Trophoblast cell (in vitro differentiated cells and primary cell): ENCODE results near the gene CLTB.

Source experiments
- DNase-seq, 2 donors: peaks; one replicate each; pipeline ENCODE4 v3.0.0-alpha.2; 2016
- H2AFZ ChIP-seq: 2 replicates; pipeline ENCODE4 v1.6.1; 2013; ENCODE audit warnings: low read length, moderate library complexity, mild to moderate bottlenecking; ENCODE audit not compliant: insufficient read depth, poor library complexity
- H2AK5ac ChIP-seq: 2 replicates; pipeline ENCODE4 v1.6.1; 2013; ENCODE audit warnings: mild to moderate bottlenecking, low read length
- H2BK120ac ChIP-seq: 2 replicates; pipeline ENCODE4 v1.6.1; 2013; ENCODE audit warnings: low read length, mild to moderate bottlenecking, moderate library complexity; ENCODE audit not compliant: insufficient read depth, poor library complexity
- H2BK12ac ChIP-seq: 2 replicates; pipeline ENCODE4 v1.6.1; 2013; ENCODE audit warnings: mild to moderate bottlenecking, low read length, moderate library complexity
- H2BK5ac ChIP-seq: 2 replicates; pipeline ENCODE4 v1.6.1; 2013; ENCODE audit warnings: low read length, low read depth, moderate library complexity, mild to moderate bottlenecking; ENCODE audit not compliant: poor library complexity
- H3K14ac ChIP-seq: 2 replicates; pipeline ENCODE4 v1.6.1; 2013; ENCODE audit warnings: mild to moderate bottlenecking, low read length
- H3K18ac ChIP-seq: 2 replicates; pipeline ENCODE4 v1.6.1; 2013; ENCODE audit warnings: mild to moderate bottlenecking, low read length
- H3K23ac ChIP-seq: 2 replicates; pipeline ENCODE4 v1.6.1; 2013; ENCODE audit warnings: low read length
- H3K27ac ChIP-seq: 2 replicates; pipeline ENCODE4 v1.5.1; 2013; ENCODE audit warnings: low read depth, mild to moderate bottlenecking, inconsistent platforms, low read length, moderate library complexity
- H3K27me3 ChIP-seq: 2 replicates; pipeline ENCODE4 v1.6.1; 2013; ENCODE audit warnings: inconsistent platforms, mild to moderate bottlenecking, low read length, moderate library complexity; ENCODE audit not compliant: insufficient read depth
- H3K36me3 ChIP-seq, 2 experiments: 1 replicate in 1 of 2; 2 replicates in 1 of 2; pipeline ENCODE4 v1.6.1; 2013; ENCODE audit warnings: low read length in 2 of 2, mild to moderate bottlenecking in 2 of 2, moderate library complexity in 1 of 2; ENCODE audit not compliant: insufficient read depth in 2 of 2, control insufficient read depth in 1 of 2
- H3K4ac ChIP-seq: 2 replicates; pipeline ENCODE4 v1.6.1; 2013; ENCODE audit warnings: low read depth, mild to moderate bottlenecking, low read length, moderate library complexity
- H3K4me1 ChIP-seq, 2 experiments: 1 replicate in 1 of 2; 2 replicates in 1 of 2; pipeline ENCODE4 v1.6.1; 2013; ENCODE audit warnings: low read length in 2 of 2, mild to moderate bottlenecking in 2 of 2, moderate library complexity in 1 of 2; ENCODE audit not compliant: insufficient read depth in 2 of 2, control insufficient read depth in 1 of 2
- H3K4me2 ChIP-seq: 2 replicates; pipeline ENCODE4 v1.6.1; 2013; ENCODE audit warnings: inconsistent platforms, mild to moderate bottlenecking, low read length, moderate library complexity
- H3K4me3 ChIP-seq: 2 replicates; pipeline ENCODE4 v1.5.1; 2013; ENCODE audit warnings: mild to moderate bottlenecking, low read depth, low read length, inconsistent platforms
- H3K79me1 ChIP-seq: one replicate; pipeline ENCODE4 v1.6.1; 2013; ENCODE audit warnings: low read length
- H3K79me2 ChIP-seq: 2 replicates; pipeline ENCODE4 v1.6.1; 2013; ENCODE audit warnings: low read length, mild to moderate bottlenecking; ENCODE audit not compliant: control insufficient read depth, insufficient read depth, poor library complexity
- H3K9ac ChIP-seq: 2 replicates; pipeline ENCODE4 v1.6.1; 2013; ENCODE audit warnings: mild to moderate bottlenecking, low read length
- H3K9me3 ChIP-seq: 2 replicates; pipeline ENCODE4 v1.6.1; 2013; ENCODE audit warnings: low read depth, mild to moderate bottlenecking, control low read depth, inconsistent platforms, low read length; ENCODE audit not compliant: insufficient read depth
- H4K12ac ChIP-seq: 2 replicates; pipeline ENCODE4 v1.6.1; 2013; ENCODE audit warnings: low read depth, mild to moderate bottlenecking, low read length, moderate library complexity
- H4K8ac ChIP-seq: 2 replicates; pipeline ENCODE4 v1.6.1; 2013; ENCODE audit warnings: low read depth, mild to moderate bottlenecking, low read length, moderate library complexity
- H4K91ac ChIP-seq: one replicate; pipeline ENCODE4 v1.6.1; 2013; ENCODE audit warnings: low read depth, mild to moderate bottlenecking, low read length, moderate library complexity
- WGBS: extraction: QIAGEN DNeasy Blood & Tissue Kit; methylation state at CpG from one replicate; pipeline ENCODE4 v1.1.7; 2013; ENCODE audit warnings: missing lambda C conversion rate; ENCODE audit not compliant: insufficient read length, insufficient coverage; ENCODE audit errors: extremely low coverage; 5-methylcytosine and 5-hydroxymethylcytosine counted together

The CLTB gene

DNA sequence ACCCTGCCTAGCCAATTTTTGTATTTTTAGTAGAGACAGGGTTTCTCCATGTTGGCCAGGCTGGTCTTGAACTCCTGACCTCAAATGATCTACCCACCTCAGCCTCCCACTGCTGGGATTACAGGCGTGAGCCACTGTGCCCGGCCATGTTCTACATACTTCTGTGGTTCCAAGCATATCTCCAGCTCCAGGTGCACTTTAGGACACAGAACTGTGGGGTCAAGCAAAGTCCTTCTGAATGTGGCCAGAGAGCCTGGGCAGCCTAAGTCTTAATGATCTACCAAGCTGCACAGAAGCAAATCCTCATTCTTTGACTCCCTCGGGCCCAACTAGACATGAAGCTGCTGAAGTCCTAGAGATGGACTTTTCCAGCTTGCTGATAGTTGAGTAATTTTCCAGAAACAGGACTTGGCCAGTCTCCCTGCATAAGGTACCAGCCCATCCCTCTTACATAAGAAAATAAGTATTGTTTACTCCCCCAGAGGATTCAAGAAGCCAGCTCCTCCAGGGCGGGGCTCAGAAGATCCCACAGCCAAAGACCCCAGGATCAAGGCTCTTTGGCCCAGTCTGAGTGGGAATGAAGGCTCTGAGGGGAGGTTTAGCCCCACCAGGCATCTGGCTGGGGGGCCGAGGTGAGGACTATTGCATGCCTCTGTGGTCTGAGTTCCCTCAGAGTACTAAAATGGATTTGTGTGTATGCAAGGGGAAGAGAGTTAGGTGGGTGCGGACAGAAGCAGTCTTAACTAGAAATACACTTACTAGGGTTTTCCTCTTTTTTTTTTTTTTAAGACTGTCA lies 8.7 kb downstream of the CLTB start:
- no peaks in the 10 kb centered on the region for H3K79me1 ChIP-seq
- H2BK5ac ChIP-seq: no peak overlapping the region
- H3K14ac ChIP-seq: no peak overlapping the region
- H2AFZ ChIP-seq: no peak overlapping the region
- H3K18ac ChIP-seq: no peak overlapping the region
- H3K27ac ChIP-seq: no peak overlapping the region
- H3K27me3 ChIP-seq: no peaks in the 10 kb centered on the region
- peaks cover 5% of the 10 kb centered on the region for H3K9me3 ChIP-seq
- no peak overlapping the region for H3K9ac ChIP-seq
- H3K36me3 ChIP-seq: peaks cover 43 to 51% of the 10 kb centered on the region in 2 experiments
- no peak overlapping the region for H2BK120ac ChIP-seq
- peaks cover 1% of the 10 kb centered on the region for H3K79me2 ChIP-seq
- H3K4me2 ChIP-seq: no peak overlapping the region
- peaks cover under 1 to 3% of the 10 kb centered on the region in 2 experiments for H3K4me1 ChIP-seq
- no peak overlapping the region for H3K23ac ChIP-seq
- H3K4me3 ChIP-seq: no peak overlapping the region
- H2AK5ac ChIP-seq: no peak overlapping the region
- H2BK12ac ChIP-seq: no peak overlapping the region
- DNase-seq: peak in 1 of 2 donors; percentile 1
- no peak overlapping the region for H3K4ac ChIP-seq
- H4K91ac ChIP-seq: no peak overlapping the region
- H4K8ac ChIP-seq: no peak overlapping the region
- WGBS: no CpG with 5 or more reads among the region's 6 CpGs
- no peak overlapping the region for H4K12ac ChIP-seq

DNA sequence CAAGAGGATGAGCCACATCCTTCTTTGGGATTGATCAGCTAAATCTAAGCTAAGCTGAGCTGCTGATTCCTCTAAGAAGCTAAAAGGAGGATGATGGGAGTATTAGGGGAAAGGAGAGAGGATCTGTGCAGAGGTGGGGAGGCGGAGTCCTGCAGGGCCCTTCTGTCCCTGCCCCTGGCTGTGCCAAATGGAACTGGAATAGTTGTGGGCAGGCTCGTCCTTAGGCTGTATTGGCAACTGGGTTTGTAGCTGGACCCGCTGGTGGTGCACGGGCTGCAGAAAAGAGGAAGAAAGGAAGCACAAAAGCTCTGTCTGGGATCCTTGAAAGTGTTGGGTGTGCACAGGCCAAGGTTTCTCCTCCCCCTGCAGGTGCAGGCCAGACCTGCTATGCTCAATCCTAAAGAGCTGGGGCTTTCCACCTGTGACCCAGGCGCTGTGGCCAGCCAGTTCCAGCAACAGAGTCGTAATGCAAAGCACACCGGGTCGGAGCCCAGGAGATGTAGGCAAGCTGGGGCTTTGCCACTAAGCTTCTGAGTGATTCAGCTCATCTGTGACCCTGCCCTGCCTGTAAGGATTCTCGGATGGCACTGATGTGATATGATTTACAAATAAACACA lies 9.8 kb downstream of the CLTB start:
- Histone ChIP-seq H3K9me3 (peaks cover 5% of the 10 kb centered on the region), H3K27ac (no peak overlapping the region), H3K23ac (no peak overlapping the region), H3K79me2 (peaks cover 1% of the 10 kb centered on the region), H3K14ac (no peak overlapping the region), H4K12ac (no peak overlapping the region), H4K8ac (no peak overlapping the region), H3K4me1 (no peaks in the 10 kb centered on the region), H3K79me1 (no peaks in the 10 kb centered on the region), H3K4me3 (no peak overlapping the region), H2BK12ac (no peak overlapping the region), H3K18ac (no peak overlapping the region), H2BK5ac (no peak overlapping the region), H3K9ac (no peak overlapping the region), H2AK5ac (no peak overlapping the region), H3K36me3 (peaks cover 46 to 54% of the 10 kb centered on the region in 2 experiments), H3K4me2 (no peak overlapping the region), H4K91ac (no peak overlapping the region), H2AFZ (no peak overlapping the region), H2BK120ac (no peak overlapping the region), H3K27me3 (no peaks in the 10 kb centered on the region), H3K4ac (no peak overlapping the region)
- peak in 1 of 2 donors; percentile 15 for DNase-seq
- no CpG with 5 or more reads among the region's 9 CpGs for WGBS

DNA sequence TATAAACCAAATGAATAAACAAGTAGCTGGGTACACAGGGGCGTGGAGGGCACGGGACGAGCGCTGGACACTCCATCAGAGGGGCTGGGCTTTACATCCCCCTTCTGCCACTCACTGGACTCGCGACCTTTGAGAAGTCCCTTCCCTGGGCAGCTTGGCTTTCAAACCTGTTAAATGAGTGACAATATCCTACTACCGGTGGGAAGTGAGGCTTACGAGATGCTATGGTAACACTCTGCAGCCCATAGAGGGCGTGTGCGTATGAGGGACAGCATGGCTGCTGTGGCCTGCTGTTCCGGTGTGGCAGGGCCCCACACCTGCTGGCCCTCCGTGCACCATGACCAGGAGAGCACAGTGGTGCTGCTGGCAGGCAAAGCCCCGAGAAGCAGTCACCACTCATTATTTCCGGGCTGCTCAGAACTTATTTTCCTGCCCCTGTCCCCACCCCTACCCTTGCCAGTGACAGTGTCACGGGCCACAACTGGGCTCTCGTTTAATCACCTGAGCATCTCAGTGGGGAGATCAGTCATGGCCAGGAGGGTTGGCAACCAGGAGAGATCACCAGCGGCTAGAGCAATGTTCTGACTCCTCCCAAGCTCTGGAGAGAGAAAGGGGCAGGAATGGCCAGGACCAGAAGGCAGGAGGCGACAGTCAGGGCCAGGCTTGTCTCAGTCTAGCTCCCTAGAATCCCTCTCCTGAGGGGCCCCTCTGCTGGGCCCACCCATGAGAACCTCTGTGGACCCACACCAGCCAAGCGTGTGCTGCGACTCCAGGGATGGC lies 10.5 kb downstream of the CLTB start:
- Histone ChIP-seq H3K18ac (no peak overlapping the region), H2BK12ac (no peak overlapping the region), H3K36me3 (peaks cover 51 to 54% of the 10 kb centered on the region in 2 experiments), H3K4me3 (no peak overlapping the region), H3K23ac (no peak overlapping the region), H3K4me1 (no peaks in the 10 kb centered on the region), H3K14ac (no peak overlapping the region), H2AK5ac (no peak overlapping the region), H4K91ac (no peak overlapping the region), H3K27ac (no peak overlapping the region), H3K79me2 (no peaks in the 10 kb centered on the region), H3K9me3 (peaks cover 5% of the 10 kb centered on the region), H4K8ac (no peak overlapping the region), H4K12ac (no peak overlapping the region), H2AFZ (no peak overlapping the region), H2BK120ac (no peak overlapping the region), H3K4ac (no peak overlapping the region), H3K27me3 (no peaks in the 10 kb centered on the region), H3K9ac (no peak overlapping the region), H3K79me1 (no peaks in the 10 kb centered on the region), H2BK5ac (no peak overlapping the region), H3K4me2 (no peak overlapping the region)
- no CpG with 5 or more reads among the region's 20 CpGs for WGBS
- peak in 1 of 2 donors; percentile 62 for DNase-seq

DNA sequence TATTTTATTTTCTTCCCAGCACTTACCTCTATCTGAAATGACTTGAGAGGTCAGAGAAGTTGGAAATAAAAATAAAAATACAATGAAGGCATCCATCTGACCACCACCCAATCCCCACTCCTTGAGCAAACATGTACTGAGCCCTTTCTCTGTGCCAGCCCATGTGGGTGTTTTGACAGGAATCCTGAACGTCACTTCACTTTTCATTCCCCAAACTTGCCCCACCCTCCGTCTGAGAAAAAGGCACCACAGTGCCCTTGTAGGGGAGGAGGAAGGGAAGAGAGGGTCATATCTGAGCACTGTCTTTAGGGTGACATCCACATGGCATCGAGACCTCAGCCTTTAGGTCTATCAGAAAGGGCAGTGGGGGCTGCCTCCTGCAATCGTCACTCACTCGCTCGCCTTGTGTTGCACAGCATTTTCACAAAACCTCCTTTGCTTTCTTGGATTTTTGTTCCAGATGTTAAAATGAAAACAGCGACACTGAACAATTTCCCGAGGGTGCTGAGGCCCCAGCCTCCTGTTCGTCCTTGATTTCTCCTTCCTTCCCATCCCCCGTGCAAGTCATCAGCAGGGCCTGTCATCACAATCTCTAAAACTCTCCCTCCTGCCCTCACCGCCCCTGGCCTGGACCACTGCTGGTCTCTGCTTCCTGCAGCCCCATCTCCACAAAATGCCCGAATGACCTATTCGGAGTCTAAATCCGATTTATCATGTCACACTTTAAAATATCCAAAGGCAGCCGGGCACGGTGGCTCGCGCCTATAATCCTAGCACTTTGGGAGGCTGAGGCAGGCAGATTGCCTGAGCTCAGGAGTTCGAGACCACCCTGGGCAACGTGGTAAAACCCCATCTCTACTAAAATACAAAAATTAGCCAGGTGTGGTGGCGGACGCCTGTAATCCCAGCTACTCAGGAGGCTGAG lies 14.8 kb downstream of the CLTB start:
- Histone ChIP-seq H3K36me3 (peaks cover 45 to 47% of the 10 kb centered on the region in 2 experiments), H2BK5ac (no peak overlapping the region), H2BK12ac (no peak overlapping the region), H2BK120ac (no peak overlapping the region), H3K23ac (no peak overlapping the region), H2AFZ (no peak overlapping the region), H3K4me1 (peaks cover 5 to 8% of the 10 kb centered on the region in 2 experiments), H3K9ac (no peak overlapping the region), H4K12ac (no peak overlapping the region), H3K18ac (no peak overlapping the region), H3K27ac (no peak overlapping the region), H3K9me3 (peaks cover 4% of the 10 kb centered on the region), H2AK5ac (no peak overlapping the region), H3K27me3 (no peaks in the 10 kb centered on the region), H3K14ac (no peak overlapping the region), H4K8ac (no peak overlapping the region), H3K4ac (no peak overlapping the region), H4K91ac (no peak overlapping the region), H3K4me2 (no peak overlapping the region), H3K79me1 (peaks cover 1% of the 10 kb centered on the region), H3K79me2 (no peaks in the 10 kb centered on the region), H3K4me3 (no peak overlapping the region)
- DNase-seq: no peak
- WGBS: no CpG with 5 or more reads among the region's 22 CpGs
